DND-41 (cell line): ENCODE results near the gene MAMLD1.

Source experiments
- ATAC-seq: fragments of 200-7000 bp; cut with Tn5 transposase; 3 replicates; pipeline ENCODE4 v1.9.1; 2021; ENCODE audit warnings: low read depth; ENCODE audit not compliant: insufficient read depth
- DNase-seq: peaks from one replicate; pipeline ENCODE4 v3.0.0-alpha.2; 2020
- H2AFZ ChIP-seq: 2 replicates; pipeline ENCODE4 v1.6.0; 2012; ENCODE audit warnings: low read depth, low read length
- H3K27ac ChIP-seq: 2 replicates; pipeline ENCODE4 v1.5.1; 2012; ENCODE audit warnings: low read length, inconsistent platforms
- H3K27me3 ChIP-seq: fragments of 200-600 bp; sonication (generic); 2 replicates; pipeline ENCODE4 v1.6.0; 2012; ENCODE audit warnings: low read length, mild to moderate bottlenecking, inconsistent platforms; ENCODE audit not compliant: insufficient read depth, poor library complexity
- H3K36me3 ChIP-seq: 2 replicates; pipeline ENCODE4 v1.5.1; 2012; ENCODE audit warnings: low read length, inconsistent platforms; ENCODE audit not compliant: insufficient read depth
- H3K4me1 ChIP-seq: 2 replicates; pipeline ENCODE4 v1.5.1; 2012; ENCODE audit warnings: mild to moderate bottlenecking, low read length; ENCODE audit not compliant: insufficient read depth
- H3K4me2 ChIP-seq: 2 replicates; pipeline ENCODE4 v1.6.0; 2012; ENCODE audit warnings: mild to moderate bottlenecking, moderate library complexity, low read length, inconsistent platforms; ENCODE audit not compliant: insufficient read depth
- H3K4me3 ChIP-seq, 2 experiments: fragments of 200-600 bp in 1 of 2; shearing (Covaris generic) in 1 of 2; 2 replicates each; pipeline ENCODE4 v1.5.1; 2012 to 2016; ENCODE audit warnings: inconsistent platforms in 2 of 2, low read length in 2 of 2, mild to moderate bottlenecking in 2 of 2, low read depth in 1 of 2, moderate library complexity in 1 of 2
- H3K79me2 ChIP-seq: 2 replicates; pipeline ENCODE4 v1.6.0; 2012; ENCODE audit warnings: low read length, inconsistent platforms; ENCODE audit not compliant: insufficient read depth
- H3K9ac ChIP-seq: 2 replicates; pipeline ENCODE4 v1.6.0; 2012; ENCODE audit warnings: low read depth, mild to moderate bottlenecking, inconsistent platforms, low read length, moderate library complexity
- H3K9me3 ChIP-seq: 2 replicates; pipeline ENCODE4 v1.5.1; 2012; ENCODE audit warnings: low read length, moderate library complexity, mild to moderate bottlenecking, inconsistent platforms; ENCODE audit not compliant: insufficient read depth, severe bottlenecking
- H4K20me1 ChIP-seq: 2 replicates; pipeline ENCODE4 v1.6.0; 2012; ENCODE audit warnings: low read length; ENCODE audit not compliant: insufficient read depth
- CTCF ChIP-seq: IDR thresholded peaks from 2 replicates; pipeline ENCODE4 v1.5.1; 2012; ENCODE audit warnings: borderline replicate concordance, low read length, moderate library complexity, mild to moderate bottlenecking; ENCODE audit not compliant: poor library complexity, severe bottlenecking; ENCODE audit errors: extremely low read depth
- EZH2 ChIP-seq: IDR thresholded peaks from 3 replicates; pipeline ENCODE4 v1.6.1; 2012; ENCODE audit warnings: borderline replicate concordance, low read depth, mild to moderate bottlenecking, moderate library complexity, low read length, inconsistent platforms; ENCODE audit not compliant: severe bottlenecking

MAMLD1 gene

GRCh38 chrX:150371877-150372276 lies 8.8 kb downstream of the MAMLD1 start:
- Histone ChIP-seq H3K79me2 (no peaks in the 10 kb centered on the region), H3K27me3 (peaks cover 2% of the 10 kb centered on the region), H3K4me1 (peaks cover 5% of the 10 kb centered on the region), H3K9ac (no peak overlapping the region), H3K9me3 (no peaks in the 10 kb centered on the region), H3K36me3 (no peaks in the 10 kb centered on the region), H3K4me3 (no peak overlapping the region), H4K20me1 (no peaks in the 10 kb centered on the region), H3K27ac (no peak overlapping the region), H3K4me2 (no peak overlapping the region), H2AFZ (no peak overlapping the region)
- ATAC-seq (no peak), DNase-seq (no peak)
- TF ChIP-seq EZH2 (no peak), CTCF (no peak)

GRCh38 chrX:150372280-150372679 lies 9.2 kb downstream of the MAMLD1 start:
- TF ChIP-seq CTCF = no peak
- TF ChIP-seq EZH2 = no peak
- no peaks in the 10 kb centered on the region for H3K36me3 ChIP-seq
- ATAC-seq = no peak
- no peaks in the 10 kb centered on the region for H3K9me3 ChIP-seq
- no peak overlapping the region for H3K4me3 ChIP-seq
- no peak overlapping the region for H3K27ac ChIP-seq
- H3K4me2 ChIP-seq = no peak overlapping the region
- no peaks in the 10 kb centered on the region for H3K79me2 ChIP-seq
- H2AFZ ChIP-seq = no peak overlapping the region
- peaks cover 1% of the 10 kb centered on the region; the same call in 1 of the 2 replicates for H3K4me1 ChIP-seq
- H3K9ac ChIP-seq = no peak overlapping the region
- DNase-seq = no peak
- H4K20me1 ChIP-seq = no peaks in the 10 kb centered on the region
- H3K27me3 ChIP-seq = no peaks in the 10 kb centered on the region

- Histone ChIP-seq H2AFZ (no peak overlapping the region), H3K4me2 (no peak overlapping the region), H3K27me3 (no peaks in the 10 kb centered on the region), H3K36me3 (no peaks in the 10 kb centered on the region), H3K9ac (no peak overlapping the region), H4K20me1 (no peaks in the 10 kb centered on the region), H3K27ac (no peak overlapping the region), H3K4me3 (no peak overlapping the region), H3K4me1 (no peaks in the 10 kb centered on the region), H3K9me3 (no peaks in the 10 kb centered on the region), H3K79me2 (no peaks in the 10 kb centered on the region)
- TF ChIP-seq CTCF (no peak), EZH2 (no peak)
- no peak for DNase-seq
- ATAC-seq = no peak
Observed at GRCh38 chrX:150372756-150373155, 9.6 kb downstream of the MAMLD1 start.

GRCh38 chrX:150375243-150375770 lies 12.2 kb downstream of the MAMLD1 start:
- Histone ChIP-seq H3K9ac (no peak overlapping the region), H3K27me3 (no peaks in the 10 kb centered on the region), H3K9me3 (no peaks in the 10 kb centered on the region), H3K4me2 (no peak overlapping the region), H3K79me2 (no peaks in the 10 kb centered on the region), H3K4me3 (no peak overlapping the region), H4K20me1 (no peaks in the 10 kb centered on the region), H2AFZ (no peak overlapping the region), H3K27ac (no peak overlapping the region), H3K4me1 (no peaks in the 10 kb centered on the region), H3K36me3 (no peaks in the 10 kb centered on the region)
- ATAC-seq (no peak), DNase-seq (no peak)
- TF ChIP-seq EZH2 (no peak), CTCF (no peak)
